HS-27A (cell line): ENCODE measurements around the gene NRXN2.

Experiments
- DNase-seq: peaks from one replicate; pipeline ENCODE4 v3.0.0-alpha.2; 2012; ENCODE audit warnings: low read depth, missing footprints

The NRXN2 gene

DNA sequence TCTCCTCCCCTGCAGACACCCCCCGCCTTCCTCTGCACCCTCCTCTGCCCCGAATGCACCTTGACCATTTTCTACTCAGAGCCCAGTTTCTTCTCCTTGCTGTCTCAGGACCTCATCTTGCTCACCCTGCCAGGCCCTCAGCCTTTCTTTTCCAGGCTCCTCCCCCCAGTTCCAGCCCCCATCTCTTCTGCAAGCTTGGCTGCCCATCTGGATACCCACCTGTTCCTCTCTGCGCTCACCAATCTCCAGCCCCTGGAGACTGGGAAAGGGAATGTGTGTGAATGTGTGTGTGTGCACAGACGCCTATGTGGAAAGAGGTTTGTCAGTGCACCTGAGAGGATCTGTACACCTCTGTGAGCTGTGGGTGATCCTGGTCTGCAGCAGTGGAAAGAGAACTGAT lies 95.6 kb downstream of the NRXN2 start:
- no peak for DNase-seq

DNA sequence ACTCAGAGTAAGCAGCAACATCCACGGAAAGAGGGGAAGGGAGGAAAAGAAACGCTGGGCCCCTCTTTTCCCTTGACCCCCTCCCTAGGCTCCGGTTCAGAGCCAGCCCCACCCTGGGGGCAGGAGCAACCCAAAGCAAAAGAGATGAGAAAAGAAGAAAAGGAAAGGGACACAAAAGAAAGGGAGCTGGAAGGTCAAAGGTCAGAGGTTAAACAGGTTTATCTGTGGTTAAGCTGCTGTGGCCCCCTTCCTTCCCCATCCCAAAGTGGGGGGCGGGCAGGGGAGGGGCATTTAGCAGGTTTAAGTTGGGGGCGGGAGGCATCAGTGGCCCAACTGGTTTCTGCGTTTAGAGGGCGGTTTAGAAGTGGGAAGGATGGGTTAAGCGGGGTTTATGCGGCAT lies 96.4 kb downstream of the NRXN2 start:
- DNase-seq: no peak

DNA sequence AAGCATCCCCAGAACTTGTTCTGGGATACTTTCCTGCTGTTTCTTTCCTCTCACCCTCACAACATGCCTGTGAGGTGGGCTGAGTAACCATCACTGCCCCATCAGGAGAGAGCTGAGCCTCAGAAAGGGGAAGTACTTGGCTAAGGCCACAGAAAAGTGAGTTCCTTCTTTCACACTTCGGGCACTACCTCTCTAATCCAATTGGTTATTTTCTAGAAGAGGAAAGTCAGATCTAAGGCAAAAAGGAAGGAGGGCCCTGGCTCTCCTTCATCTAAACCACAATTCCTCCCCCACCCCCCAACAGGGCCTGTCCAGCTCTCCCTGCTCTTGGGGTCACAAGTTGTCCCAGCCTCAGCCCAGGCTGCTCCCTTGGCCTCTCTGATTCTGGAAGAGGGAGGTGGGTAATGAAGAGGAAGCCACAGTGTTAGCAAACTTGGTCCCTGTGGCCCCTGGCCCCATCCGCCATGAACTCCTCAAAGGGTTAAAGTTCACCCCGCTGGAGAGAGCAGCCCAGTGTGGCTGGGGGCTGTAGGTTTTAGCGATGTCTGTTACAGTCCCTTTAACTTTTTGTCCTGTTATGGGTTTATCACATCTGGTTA lies 98.0 kb downstream of the NRXN2 start:
- DNase-seq: no peak

DNA sequence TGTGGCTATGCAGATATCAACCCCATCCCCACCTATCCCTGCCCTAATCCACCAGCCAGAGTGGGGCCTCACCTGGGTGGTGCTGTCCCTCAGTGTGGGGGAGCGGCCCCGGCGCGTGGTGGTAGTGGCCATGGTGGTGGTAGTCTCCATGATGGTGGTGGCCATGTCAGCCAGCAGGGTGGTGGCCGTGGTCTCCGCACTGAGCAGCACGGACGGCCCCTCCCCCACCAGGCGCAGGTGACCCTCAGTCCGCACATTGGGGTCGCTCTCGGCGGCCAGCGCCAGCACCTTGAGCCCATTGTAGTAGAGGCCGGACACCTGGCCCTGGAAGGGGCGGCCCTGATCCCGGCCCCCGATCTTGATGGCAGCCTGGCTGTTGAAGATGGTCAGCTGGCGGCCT lies 100.3 kb downstream of the NRXN2 start:
- no peak for DNase-seq

DNA sequence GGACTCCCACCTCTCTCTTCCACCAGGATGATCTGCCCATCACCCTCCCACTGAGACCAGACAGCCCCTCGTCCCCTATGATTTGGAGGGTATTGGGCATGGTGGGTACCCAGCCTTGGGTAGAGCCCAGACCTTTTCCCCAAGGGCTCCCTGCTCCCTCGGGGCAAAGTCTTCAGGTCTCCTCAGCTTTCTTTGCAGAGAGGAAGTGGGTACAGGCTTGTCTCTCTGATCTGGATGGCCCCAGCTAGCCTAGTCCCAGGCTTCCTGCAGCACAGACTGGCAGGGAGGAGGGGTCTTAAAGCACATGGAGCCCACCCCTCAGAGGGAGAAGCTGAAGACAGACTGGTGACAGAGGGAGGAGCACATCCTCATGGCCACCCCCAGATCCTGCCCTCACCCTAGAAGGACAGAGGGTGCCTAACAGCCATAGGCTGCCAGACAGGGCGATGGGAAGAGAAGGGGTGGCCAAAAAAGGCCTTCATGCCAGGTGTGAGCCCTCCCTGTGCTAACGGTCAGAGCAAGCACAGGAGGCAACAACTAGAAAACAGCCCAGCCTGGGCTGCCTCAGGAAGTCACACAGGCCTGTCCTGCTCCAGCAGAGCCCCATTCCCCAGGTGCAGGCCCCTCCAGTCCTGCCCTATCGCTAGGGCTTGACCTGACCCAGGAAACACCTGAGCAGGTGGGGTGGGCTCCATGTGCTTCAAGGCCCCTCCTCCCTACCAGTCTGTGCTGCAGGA lies 101.5 kb downstream of the NRXN2 start:
- no peak for DNase-seq

DNA sequence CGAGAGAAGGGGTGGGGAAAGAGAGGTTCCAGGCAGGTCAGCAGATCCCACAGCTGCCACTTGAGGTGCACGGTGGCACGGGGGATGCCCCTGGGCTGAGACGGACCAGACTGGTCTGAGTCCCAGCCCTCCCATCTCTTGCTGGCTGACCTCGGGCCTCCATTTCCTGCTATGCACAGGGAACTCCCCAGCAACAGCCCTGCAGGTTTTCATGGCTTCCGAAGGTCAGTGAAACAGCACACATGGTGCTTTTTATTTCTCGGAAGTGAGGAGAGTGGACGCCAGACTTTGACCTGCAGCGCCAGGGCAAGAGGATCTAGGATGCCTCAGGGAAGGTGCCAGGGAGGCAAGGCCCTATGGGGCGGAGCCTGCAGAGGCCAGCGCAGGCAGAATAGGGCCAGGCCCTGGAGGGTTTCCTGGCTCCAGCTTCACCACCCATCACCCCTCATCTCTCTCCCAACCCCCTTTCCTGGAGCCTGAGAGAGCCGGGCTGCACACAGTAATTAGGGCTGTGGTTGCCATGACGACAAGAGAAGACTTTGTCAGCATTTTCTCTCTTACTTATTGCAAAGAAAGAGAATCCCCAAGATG lies 102.5 kb downstream of the NRXN2 start:
- no peak for DNase-seq

DNA sequence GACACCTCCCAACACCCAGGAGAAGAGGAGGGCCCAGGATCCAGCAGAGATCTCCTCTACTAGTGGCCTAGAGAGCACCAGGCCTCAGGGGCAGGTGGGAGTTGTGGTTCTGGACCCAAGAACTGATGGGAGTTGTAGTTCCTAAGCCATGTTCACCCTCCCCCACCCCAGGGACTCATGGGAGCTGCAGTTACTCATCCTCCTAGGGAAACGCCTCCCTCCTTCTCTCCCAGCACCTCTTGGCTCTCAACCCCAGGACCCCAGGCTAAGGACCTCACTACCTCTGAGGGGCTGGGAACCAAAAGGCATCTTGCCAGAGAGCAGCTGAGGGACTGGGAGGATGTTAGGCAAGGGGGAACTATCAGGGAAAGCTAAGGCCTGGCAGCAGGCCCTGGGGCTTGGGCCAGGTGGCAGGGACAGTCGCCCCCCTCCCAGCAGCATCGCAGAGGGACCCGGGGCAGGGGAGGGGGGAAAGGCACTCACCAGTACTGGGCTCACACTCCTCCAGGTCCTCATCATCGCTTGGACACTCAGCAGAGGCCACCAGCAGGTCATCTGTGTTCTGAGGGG lies 103.1 kb downstream of the NRXN2 start:
- DNase-seq: peak; percentile 26

DNA sequence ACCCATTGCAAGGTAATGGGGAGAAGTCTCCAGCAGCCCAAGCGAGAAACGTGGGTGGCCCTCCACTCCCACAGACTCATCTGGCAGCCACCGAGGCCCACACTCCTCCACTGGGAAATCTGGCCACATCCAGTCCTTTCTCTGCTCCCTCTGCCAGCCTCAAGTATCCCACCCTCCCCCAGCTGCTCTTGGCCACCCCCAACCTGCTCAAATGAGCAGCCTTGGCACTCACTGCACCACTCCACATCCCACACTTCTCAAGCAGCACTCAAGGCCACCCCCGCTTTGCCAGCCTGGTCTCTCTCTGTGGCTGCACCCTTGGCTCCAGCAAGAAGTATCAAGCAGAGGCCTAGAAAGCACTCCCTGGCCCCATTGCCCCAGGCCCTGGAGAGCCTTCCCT lies 103.8 kb downstream of the NRXN2 start:
- no peak for DNase-seq

DNA sequence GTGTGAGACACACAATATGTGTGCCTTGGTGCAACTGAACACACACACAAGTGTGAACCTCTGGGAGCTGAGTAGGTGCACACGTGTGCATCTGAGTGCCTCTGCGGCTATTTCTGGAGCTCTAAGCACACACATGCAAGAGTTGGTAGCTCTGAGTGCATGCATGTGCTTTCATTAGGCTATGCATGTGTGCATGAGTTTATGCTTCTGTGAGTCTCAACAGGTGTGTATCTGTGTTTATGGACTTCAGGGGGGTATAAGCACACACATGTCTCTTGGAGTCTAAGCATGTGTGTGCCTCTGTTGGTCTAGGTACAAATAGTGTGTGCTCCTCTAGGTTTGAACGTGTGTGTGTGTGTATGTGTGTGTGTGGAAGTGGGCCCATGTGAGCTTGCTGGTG lies 106.2 kb downstream of the NRXN2 start:
- no peak for DNase-seq

DNA sequence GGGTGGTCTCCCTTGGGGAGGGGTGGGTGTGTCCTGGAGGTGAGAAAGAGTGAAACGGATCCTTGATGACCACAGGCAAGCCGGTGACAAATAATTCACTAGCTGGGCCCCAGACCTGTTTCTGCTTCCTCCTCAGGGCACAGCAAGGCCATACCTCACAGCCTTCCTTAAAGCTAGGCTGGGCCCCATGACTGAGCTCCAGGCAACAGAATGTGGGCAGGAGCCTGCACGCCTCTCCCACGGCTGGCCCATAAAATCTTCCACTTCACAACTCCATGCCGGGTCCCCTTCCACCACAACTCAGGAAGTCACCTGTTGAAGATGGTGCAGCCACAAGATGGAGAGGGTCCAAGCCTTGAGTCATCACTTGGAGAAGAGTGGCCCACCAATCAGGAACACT lies 108.1 kb downstream of the NRXN2 start:
- no peak for DNase-seq

DNA sequence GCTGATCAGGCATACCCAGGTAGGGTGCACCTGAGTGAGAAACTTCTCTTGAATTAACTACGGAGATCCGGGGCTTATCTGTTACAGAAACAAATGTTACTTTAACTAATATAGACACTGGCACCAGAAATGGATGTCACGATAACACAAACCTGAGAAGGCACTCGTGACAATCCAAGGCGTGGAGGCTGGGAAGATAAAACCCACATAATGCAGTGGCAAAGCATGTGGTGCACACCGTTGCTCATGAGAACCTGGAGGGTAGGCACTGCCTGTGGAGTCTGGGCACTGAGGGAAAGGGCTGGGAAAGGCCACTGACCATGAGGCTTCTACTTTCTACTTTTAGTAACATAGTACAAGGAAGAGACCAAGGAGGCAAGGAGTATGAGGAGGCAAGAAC lies 109.3 kb downstream of the NRXN2 start:
- no peak for DNase-seq

DNA sequence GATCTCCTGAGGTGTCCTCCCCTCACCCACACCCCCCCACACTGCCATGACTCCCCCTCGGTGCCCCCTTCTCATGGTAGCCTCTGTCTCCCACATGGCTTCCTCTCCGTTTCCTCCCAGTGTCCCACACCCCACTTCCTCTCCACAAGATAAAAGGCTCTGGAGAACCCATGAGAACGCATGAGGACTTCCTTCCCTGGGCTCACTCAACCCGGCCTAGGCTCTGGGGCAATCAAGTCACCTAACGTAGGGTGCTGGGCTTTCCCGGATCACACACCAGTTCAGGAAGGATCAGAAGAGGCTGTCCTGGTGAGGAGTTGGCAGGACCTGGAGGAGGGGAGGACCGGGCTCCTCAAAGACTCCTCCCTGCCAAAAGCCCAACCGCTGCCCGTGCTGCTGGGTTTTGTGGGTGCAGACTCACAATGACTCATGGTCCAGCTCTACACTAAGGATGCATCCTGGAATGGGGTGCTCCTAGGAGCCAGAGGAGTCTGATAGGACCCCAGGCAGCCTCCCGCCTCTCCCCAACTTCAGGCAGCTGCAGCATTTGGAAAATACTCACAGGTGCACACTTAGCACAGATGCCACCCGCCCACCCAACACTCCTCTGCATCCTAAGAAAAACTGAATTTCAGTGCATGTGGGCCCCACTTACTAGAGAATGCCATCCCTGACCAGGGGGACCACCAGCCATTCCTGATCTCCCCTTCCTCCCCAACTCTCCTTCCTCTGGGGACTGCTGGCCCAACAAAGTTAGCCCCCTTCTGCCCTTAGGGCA lies 110.9 kb downstream of the NRXN2 start:
- DNase-seq: no peak

DNA sequence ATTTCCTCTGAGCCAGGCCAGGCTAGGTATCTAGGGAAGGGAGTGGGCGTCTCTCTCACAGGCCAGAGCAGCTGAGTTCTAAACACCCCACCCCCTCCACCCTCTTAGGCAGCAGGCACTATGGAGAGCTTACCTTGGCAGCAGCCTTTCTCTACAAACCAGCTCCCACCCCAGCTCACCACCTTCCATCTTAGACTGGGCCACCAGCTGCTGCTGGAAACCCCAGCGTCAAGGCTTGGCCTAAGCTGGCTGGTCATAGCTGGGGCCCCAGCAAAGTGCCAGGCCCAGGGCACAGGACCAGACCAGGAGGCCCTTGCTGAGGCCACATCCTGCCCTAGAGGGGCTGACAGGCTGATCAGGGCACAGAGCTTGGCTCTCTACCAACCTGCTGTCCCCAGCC lies 111.8 kb downstream of the NRXN2 start:
- DNase-seq: no peak

DNA sequence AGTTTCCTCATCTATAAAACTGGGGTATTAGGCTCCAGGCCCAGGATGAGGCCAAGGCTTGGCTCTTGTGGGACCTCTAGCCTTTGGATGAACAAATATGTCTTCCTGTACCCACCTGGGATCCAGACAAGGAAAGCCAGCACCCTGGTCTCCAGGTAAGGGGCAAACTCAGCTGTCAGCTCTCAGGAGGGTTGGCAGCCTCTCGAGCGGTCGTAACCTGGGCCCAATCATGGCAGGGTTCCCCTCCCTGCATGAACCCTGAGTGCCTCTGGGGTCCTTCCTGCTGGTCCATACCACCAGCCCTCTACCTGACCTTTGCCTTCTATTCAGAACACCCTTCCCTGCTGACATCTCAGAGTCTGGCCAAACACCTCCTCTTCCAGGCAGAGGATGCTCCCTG lies 112.4 kb downstream of the NRXN2 start:
- no peak for DNase-seq

DNA sequence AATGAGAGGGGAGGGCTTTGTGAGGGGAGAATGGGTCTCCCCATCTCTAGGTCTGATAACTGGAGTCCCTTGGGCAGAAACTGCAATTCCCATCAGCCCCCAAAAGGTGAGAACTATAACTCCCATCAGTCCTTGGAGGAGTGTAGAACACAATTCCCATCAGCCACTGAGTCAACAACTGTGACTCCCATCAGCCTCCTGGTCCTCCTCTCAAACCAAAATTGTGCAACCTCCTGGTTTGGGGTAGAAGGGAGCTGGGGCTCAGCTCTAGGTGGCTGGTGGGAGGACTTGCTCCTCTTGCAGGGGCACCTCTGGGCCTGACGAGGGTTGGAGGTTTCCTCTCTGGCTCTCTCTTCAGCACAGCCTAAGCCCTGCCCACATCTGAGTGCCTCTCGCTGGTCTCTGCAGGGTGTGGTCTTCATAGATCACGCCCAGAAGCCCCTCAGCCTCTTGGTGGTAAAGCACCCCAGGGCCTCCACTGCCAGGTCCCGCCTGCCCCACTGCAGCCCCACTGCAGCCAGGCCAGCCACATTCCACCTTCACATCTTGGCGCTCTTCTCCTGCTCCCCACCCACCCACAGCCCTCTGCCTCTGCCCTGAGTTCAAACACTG lies 113.5 kb downstream of the NRXN2 start:
- no peak for DNase-seq

DNA sequence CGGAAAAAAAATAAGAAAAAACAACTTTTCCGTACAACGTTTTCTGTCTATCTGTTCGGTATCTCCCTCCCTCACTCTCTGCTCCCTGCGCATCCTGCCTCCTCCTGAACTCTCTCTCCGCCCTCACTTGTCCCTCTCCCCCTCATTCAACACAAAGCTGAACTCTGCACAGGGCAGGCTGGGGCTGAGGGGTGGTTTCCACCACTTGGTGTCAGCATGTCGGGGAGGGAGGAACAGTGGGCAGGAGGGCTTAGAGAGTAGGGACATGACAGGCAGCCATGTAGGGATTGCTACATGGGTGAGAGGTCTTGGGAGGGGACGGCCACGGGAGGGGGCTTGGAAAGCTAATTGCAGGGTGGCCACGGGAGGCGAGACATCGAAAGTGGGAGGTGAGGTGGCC lies 114.4 kb downstream of the NRXN2 start:
- no peak for DNase-seq

DNA sequence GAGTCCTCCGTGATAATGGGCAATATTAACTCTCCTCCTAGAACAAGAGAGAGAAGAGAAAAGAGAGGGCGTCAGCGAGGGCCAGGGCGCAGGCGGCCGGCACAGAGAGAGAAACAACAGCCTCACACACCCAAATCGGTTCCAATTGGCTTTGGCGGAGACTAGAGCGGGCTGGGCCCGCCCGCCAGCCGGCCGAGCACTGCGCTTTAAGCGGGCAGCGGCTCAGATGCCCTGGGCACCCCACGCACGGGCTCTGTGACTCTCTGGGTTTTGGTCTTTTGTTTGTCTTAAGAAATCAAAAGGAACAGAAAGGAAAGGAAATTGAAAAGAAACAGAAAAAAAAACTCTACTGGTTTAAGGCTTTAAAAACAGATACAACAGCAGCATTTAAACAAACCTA lies 115.0 kb downstream of the NRXN2 start:
- no peak for DNase-seq

DNA sequence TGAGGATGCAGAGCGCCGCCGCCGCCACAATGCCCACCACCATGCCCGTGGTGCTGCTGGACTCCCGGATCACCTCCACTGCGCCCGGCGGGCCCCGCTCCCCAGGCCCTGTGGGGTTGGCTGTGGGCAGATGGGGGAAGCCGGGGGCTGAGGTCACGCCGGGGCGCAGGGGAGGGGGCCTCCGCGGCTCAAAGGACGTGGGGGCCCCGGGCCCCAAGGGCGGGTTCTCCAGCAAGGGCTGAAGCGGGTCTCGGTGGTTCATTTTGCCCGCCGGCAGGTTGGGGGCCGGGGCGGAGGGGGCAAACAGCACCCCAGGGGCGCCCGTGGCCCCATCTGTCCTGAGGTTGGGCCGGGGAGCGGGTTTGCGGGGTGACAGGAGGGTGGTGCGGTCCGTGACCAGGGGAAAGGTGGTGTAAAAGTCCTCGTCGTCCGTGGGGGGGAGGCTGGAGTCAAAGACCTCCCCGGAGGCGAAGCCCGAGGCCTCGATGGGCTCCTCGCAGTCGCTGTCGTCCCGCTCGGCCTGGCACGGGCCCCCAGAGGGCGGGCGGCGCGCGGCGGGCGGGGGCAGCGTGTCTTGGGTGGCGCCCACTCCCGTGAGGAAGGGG lies 115.5 kb downstream of the NRXN2 start:
- no peak for DNase-seq

DNA sequence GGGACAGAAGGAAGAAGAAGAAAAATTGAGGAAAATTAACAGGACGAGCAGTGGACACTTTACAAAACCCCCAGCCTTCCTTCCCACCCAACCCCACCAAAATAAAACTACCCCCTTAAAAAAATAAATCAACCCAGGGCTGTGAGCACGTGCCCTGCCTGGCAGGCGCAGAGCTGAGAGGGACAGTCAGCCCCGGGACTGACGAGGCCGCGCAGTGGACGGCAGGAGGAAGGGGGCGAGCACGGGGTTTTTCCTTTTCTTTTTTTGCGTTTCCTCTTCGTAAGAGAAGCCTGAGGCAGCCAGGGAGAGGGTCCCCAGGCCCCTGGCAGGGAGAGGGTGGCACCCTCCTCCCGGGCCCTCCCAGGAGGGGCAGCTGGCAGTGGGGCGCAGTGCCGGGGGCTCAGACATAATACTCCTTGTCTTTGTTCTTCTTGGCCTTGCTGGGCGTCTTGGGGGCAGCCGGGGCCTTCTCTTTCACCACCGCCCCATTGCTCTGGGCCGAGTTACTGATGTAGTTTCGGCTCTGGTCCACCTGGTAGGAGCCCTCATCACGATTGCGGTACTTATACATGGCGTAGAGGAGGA lies 116.1 kb downstream of the NRXN2 start:
- DNase-seq: no peak

DNA sequence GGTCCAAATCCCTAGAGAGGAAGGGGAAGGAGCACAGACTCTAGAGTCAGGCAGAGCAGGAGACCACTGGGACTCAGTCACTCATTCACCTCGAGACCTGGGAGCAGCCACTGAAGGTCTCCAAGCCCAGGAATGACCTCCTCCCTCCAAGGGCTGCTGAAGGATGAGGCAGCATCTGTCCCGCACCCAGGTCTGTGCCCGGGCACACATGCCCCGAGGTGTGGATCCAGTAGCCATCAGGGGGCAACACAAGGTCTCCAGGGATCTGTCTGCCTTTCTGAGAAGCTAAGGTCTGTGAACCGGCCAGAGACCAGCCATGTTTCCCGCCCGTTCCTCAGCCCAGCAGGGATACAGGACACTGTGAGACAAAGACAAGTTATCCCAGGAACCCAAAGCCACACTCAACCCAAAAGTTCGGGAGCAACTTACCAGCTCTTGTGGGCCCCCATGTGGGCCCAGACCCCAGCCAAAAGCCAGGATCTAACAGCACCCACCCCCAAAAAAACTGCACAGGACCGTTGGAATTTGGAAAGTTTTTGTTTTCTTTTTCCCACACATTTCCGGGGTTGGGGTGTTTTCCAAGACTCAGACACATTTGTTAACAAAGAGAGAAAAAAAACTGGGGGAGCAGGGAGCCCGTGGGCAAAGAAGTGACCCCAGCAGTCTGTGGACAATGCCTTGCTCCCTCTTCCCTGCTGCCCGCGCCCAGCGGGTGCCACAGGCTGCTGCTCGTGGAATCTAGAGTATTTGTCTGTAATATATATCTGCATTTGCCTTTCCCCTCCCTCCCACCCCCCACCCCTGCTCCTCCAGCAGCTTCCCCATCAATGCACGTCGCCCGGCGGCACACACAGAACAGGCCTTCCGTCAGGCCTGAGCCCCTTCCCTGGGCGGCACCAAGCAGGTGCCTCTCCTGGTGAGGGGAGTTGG lies 117.1 kb downstream of the NRXN2 start:
- no peak for DNase-seq
